CD4-positive, alpha-beta T cell treated with Interleukin-4 for 4 hours (primary cell): ENCODE results near the gene CARS2.
"Not testable (repeated sequence)": the region's sequence is repeated elsewhere in the genome, so short reads cannot be mapped to it uniquely, and the experiment has no call there.

ENCODE experiments used
- DNase-seq: peaks from one replicate; pipeline ENCODE4 v3.0.0-alpha.2; 2020

Gene CARS2

DNA sequence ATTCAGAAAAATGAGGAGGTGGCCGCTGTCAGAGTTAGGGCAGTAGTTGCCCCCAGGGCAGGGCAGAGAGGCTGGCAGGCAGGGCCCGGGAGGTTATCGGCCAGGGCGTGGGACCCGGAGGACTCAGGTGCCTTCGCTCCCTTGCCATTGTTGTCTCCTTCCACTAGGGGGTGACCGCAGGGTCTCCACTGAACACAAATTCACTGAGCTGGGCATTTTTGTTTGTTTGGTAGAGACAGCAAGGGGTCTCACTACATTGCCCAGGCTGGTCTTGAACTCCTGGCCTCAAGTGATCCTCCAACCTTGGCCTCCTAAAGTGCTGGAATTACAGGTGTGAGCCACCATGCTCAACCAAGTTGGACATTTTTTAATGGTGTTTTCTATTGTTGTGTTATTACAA is 25.1 kb downstream of the CARS2 start:
- DNase-seq = no peak

DNA sequence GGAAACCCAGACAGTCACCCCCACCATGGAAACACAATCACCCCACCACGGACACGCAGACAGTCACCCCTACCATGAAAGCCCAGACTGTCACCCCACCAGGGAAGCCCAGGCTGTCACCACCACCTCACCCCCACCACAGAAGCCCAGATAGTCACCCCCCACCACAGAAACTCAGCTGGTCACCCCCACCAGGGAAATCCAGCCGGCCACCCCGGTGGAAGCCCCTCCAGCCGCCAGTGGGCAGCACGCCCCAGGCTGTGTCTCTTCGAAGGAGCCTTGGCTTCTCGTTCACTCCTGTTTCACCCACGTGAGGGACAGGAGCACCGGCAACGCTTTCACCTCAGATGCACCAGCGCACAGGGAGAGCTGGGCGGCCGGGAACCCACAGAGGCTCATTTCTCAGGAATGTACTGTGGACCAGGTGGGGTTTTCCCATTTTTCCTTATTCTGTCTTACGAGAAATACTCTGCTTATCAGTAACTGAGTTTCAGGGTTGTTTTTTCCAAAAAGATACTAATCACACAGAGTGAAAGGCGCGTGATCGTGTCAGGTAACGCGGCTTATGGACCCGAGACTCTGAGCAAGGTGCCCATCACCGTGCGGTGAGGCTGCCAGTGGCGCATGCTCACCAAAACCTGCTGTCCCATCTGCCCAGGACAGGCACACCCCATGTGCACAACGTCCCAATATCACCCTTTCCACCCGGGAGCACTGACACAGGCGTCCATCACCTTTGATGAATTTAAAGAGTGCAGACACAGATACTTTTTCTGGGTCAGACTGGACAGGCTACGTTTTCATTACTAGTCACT is 28.0 kb downstream of the CARS2 start:
- DNase-seq = no peak

DNA sequence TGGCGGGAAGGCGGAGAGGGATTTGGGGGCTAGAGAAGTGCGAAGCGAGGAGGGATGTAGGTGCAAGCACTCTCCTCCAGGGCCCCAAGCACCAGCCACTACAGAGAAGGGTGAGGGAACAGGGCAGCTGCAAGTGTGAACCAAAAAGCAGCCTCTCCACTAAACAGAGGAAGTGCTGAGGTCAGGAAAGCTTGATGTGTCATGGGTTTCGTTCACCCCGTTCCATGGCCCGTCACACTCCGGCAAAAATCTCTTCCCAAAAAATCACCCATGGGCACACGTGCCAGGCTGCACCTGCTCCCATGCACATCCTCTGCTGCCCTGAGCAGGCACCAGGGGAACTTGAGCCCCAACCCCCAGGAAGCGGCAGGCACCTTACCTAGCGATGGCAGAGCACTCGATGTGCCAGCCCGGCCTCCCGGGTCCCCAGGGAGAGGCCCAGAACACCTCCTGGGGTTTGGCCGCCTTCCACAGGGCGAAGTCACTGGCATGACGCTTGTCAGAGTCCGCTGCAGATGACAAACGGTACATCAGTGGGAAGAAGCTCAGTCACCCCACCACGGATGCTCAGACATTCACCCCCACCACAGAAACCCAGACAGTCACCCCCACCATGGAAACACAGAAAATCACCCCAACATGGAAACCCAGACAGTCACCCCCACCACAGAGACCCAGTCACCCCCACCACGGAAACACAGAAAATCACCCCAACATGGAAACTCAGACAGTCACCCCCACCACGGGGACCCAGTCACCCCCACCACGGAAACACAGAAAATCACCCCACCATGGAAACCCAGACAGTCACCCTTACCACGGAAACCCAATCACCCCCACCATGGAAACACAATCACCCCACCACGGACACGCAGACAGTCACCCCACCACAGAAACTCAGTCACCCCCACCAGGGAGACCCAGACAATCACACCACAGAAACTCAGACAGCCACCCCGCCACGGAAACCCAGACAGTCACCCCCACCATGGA is 29.0 kb downstream of the CARS2 start:
- DNase-seq = peak; percentile 33

DNA sequence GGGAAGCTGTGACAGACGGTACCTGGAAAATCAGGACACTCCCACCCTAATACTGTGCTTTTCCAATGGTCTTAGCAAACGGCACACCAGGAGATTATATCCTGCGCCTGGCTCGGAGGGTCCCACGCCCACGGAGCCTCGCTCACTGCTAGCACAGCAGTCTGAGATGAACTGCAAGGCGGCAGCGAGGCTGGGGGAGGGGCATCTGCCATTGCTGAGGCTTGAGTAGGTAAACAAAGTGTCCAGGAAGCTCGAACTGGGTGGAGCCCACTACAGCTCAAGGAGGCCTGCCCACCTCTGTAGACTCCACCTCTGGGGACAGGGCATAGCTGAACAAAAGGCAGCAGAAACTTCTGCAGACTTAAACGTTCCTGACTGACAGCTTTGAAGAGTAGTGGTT is 36.1 kb downstream of the CARS2 start:
- DNase-seq = not testable (repeated sequence)

DNA sequence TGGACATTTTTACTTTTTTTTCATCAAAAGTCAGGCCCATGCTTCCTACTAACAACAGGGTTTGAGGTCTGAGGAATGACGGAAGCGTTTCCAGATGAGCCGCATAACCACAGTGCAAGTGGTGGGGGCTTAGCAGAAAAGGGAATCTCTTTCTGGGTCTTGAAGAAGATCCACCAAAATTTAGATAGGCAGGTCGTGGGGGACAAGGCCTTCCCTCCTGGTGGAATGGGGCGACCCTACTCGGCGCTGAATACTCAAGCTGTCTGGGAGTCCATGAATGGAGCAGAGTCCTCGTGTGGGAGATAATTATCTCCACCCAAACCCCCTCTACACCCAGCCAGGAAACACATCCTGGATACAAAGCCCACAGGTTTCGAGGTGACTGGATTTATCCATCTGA is 36.9 kb downstream of the CARS2 start:
- DNase-seq = no peak

DNA sequence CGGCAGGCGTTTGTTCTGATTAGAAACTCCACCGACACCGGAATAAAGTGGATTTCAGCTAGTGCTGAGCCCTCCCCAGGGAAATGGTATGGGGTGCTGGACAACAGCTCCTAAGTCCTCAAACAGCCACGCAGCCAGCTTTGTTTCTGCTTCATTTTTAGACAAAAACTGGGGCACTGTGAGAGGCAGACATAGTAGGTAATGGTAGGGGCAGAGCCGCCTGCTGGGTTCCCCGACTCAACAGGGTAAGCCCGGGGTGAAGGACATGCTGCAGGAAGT is 39.7 kb downstream of the CARS2 start:
- DNase-seq = no peak

DNA sequence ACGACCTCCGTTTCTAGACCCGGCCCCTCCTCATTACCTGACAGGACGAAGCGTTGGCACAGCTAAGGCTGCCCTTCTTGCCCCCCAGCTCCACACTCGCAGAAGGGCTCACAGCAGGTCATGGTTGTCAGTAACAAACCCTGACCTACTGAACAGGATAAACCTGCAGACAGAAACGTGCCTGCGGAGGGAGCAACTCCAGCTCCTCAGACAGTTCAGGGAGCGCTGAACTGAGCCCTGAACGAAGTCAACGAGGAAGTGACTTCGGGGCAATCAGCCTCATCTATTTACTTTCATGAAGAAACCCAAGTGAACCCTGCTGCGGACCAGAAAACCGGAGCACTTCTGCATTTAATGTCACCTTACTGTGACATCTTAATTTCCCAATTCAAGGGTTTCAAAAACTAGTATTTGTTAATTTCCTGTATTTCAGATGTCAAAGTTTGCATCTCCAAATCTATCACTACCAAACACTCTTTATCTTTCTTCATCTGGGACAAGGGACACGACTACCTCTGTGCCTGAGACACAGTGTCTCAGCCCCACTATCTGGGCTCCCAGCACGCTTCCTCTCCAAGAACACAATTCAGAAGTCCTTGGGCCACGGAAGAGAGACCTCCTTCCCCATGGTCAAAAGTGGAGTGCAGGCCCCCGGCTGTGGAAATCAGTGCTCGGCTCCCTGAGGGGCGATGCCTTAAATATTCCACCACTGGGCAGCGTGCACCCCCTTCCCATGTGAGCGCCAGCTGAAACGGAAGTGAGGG is 40.2 kb downstream of the CARS2 start:
- no peak for DNase-seq

DNA sequence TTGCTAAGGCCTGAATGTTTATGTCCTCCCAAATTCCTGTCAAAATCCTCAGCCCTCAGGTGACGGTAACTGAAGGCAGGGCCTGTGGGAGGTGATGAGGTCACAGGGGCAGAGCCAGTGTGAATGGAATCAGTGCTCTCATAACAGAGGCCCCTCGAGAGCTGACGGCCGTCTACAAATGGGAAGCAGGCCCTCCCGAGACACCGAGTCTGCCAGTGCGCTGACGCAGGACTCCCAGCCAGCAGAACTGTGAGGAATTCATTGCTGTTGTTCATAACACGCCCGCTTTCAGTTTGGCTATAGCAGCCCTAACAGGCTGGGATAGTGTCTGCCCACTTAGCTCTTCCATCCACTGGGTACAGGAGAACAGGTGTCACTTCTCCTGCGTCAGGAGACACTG is 41.2 kb downstream of the CARS2 start:
- DNase-seq = no peak

DNA sequence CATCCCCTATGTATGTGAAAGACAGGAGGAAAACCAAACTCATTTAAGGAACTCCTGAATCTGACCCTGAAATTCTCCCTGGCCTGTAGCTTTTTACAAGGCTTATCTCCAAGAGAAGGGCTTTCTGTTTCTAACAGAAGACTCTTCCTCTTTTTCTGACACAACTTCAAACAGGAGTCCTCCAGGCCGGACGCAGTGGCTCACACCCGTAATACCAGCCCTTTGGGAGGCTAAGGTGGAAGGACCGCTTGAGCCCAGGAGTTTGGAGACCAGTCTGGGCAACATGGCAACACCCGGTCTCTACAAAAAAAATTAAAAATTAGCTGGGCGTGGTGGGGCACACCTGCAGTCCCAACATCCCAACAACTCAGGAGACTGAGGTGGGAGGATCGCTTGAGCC is 41.9 kb downstream of the CARS2 start:
- DNase-seq = no peak

DNA sequence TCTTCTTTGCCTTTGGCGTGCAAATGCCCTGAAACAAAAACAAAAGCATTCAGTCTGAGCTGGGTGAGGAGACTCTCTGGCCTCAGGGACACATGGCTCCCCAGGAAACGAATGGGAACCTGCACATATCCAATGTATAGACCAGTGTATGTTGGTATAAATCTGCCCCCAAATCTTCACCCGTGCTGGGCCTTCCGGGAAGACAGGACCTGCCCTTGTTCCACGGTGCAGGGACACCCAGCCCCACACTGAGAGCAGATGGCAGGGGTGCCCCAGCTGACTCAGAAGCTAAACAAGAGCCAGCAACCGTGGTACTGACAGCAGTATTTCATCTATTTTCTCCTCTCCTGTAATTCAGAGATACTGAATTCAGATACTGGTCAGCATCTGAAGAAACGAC is 42.4 kb downstream of the CARS2 start:
- no peak for DNase-seq

DNA sequence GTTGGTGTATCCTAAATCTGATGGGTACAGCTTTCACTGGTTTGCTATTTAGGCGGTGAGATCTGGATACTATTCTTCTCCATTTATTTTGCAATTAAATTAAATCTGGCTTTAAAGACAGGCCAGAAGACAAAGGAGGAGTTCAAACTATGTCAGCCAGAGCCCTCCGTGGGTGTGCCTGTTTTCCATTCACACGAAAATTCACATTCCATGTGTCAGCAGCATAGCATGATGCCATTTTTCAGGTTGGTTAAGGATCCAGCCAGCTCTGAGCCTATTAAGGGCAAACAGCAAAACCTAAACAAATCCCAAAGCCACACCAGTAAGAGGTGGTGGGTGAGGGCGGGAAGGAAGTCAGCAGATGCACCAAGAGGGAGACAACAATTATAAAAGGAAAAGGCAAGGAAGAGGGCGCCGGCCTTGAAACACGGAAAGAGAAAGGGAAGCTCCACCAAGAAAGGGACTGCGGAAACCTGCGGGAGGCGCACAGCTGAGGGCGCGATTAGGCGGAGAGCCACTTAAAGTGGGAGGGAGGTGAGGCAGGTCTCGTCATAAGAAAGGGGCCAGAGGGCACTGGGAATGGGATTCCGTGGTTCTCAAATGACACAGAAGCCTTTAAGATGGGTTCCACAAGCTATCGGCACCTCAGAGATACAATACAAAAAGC is 43.0 kb downstream of the CARS2 start:
- DNase-seq = no peak

DNA sequence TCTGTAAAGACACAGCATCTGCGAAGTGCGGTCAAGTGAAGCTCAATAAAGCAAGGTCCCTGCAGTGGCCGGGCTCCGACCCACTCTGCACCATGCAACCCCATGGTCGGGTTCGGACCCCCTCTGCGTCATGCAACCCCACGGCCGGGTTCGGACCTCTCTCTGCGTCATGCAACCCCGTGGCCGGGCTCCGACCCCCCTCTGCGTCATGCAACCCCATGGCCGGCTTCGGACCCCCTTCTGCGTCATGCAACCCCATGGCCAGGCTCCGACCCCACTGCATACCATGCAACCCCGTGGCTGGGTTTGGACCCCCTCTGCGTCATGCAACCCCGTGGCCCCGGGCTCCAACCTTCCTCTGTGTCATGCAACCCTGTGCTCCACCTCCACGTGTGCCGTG is 43.8 kb downstream of the CARS2 start:
- DNase-seq = no peak

DNA sequence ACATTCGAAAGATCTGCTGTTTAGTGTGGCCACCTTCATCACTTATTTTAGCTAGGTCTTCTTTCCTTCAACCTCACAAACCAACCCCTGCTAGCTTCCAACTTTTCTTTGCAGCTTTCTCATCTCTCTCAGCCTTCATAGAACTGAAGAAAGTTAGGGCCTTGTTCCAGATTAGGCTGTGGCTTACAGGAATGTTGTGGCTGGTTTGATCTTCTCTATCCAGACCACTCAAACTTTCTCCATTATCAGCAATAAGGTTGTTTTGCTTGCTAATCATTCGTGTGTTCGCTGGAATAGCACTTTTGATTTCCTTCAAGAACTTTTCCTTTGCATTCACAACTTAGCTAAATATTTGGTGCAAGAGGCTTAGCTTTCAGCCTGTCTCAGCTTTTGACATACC is 44.7 kb downstream of the CARS2 start:
- no peak for DNase-seq

DNA sequence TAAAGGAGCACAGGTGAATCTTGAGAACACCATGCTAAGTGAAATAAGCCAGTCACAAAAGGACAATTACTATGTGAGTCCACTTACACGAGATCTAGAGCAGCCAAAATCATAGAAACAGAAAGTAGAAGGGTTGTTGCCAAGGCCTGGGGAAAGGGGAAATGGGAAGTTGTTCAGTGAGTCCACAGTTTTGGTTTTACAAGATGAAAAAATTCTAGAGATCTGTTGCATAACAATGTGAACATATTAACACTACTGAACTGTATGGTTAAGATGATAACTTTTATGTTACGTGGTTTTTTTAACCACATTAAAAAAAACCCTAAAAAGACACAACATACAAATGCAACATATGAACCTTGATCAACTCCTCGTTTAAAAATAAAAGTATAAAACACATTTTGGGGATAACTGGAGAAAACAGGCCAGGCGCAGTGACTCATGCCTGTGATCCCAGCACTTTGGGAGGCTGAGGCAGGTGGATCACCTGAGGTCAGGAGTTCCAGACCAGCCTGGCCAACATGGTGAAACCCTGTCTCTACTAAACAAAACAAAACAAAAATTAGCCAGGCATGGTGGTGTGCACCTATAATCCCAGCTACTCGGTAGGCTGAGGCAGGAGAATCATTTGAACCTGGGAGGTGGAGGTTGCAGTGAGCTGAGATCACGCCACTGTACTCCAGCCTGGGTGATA is 47.6 kb downstream of the CARS2 start:
- peak; percentile 15 for DNase-seq

DNA sequence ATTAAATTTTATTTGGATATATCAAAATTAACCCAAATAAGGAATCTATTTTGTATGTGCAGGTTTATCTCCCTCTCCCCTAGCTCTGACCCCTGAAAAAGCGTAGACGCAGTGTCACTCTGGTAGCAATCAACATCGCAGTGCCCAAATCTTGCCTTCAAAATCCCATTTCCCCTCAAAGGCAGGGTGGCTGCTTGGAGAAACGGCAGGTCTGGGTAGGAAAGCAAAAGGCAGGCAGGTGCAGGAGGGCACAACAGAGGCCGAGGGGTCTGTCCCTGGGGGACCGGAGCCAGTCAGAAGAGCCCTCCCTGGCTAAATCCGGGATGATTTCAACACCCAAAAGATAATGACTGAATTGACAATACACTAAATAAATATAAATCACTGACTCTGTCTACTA is 48.7 kb downstream of the CARS2 start:
- DNase-seq = no peak

DNA sequence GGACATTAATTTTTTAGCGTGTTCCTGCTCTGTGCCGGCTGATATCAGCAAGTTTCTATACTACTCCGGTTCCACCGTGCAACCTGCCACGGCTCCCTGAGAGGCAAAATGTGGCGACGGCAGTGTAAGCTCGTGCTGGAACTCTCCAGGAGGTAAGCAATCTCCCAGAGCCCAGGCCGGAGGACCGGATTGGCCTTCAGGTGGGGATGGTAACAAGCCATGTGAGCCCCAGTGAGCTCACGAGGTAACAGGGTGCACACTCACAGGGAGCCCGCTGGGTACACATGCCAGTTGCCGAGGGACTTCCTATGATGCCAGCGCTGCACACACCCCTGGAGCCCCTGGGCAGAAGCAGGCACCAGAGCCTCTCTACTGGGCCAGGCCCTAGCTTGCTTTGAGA is 52.1 kb downstream of the CARS2 start:
- no peak for DNase-seq

DNA sequence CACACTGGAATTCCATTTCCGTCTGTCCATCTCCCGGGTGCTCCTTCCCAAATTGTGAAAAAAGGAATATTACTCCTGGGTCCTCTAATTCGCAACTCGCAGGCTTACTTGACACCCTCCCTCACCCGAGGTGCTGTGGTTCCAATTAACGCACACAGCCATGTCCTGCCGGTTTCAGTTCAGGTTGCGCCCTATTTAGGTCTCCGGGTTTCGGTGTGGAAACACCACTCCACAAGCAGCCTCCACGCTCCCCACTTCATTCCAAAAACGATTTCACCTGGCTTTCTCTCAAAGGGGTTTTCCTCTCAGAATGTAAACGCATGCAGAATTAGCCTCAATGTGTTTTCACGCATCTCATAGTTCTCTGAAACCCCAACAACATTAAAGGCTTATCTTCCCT is 52.6 kb downstream of the CARS2 start:
- DNase-seq = no peak

DNA sequence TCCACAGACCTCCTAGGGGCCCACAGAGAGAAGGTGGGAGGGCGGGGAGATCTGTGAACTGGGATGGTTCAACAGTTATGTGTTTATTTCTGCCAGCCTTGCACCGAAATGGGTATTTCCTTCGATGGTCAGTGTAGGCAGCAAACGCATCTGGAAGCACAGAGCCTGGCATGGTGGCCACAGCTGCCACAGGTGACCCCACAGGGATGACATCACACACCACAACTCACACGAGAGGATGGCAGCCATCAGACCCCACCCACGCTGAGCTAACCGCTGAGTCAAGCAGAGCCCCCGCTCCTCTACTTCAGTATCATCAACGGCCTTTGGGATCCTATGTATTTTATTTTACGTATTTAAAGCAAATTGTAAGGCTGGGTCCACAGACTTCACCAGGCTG is 53.2 kb downstream of the CARS2 start:
- DNase-seq = no peak

DNA sequence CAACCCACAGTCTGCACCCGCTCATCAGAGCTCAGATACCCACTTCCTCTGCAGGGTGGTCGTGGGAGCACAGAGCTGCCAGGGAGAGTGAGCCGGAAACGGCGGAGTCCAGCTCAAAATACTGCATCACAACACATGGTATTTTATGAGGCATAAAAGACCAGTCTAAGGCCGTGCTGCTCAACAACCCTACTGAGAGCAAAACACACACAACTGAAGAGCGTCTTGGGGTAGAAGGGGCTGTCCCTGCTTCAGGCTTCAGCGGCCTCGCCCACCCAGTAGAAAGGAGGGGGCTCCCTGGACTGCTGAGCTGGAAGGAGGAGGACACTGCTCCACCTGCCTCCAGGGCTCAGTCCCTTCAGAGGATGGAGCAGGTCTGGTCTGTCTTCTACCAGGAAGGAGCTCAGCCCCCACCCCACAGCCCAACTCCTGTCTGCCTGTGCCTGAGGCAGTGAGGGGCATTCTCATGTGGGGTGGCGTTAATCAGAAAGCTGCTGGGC is 53.6 kb downstream of the CARS2 start:
- no peak for DNase-seq

DNA sequence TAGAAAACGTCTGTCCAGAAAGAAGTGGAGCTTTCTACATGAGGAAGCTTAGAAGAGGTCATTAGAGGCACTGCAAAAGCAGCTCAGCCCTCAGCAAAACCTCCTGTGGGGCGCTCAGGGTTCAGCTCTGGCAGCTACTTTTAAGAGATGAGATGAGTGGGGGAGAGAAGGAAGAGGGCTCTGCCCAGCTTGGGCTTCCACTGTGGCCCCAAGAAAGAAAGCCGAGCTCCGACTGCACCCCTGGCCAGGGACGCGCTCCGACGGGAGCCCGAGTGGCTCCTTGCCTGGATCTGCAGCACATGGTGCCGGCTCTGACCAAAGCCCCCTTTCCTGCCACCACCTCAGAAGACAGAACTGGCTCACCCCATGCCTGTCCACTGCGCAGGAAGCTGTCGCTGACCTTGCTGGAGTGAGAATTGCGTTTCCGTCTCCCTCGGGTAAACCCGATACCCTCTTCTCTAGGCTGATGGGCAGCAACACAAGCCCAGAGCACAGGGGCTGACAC is 54.1 kb downstream of the CARS2 start:
- DNase-seq = no peak

DNA sequence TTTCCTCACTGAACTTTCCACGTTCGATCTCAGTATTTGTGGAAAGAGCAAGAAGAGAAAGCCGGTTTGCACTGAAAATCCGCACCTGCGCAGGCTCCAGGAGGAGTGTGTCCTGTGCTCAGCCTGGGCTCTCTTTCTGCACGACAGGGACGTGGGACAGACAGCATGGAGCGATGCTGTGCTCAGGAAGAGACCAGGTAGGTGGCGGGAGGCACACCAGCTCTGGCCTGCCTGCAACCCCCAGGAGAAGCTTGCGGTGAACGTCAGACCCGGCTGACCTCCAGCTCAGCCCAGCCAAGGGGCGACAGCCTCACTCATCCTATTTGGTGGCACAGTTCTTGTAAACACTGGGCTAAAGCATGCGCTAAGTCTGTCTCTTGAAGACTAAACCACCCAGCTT is 54.6 kb downstream of the CARS2 start:
- DNase-seq = no peak

DNA sequence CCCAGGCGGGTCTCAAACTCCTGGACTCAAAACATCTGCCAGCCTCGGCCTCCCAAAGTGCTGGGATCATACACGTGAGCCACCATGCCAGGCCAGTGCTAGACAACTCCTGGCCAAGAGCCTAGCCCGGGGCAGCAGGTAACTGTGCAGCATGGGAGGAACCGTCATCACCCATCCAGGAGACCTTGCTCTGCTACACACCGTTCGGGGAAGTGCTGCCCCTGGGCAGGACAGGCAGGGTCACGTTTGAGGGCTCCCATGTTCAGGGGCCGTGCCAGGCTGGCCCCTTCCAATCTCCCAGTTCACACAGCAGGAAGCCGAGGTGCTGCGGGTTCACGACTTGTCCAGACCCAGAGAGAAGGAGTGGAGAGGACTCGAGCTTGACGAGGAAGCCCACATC is 55.5 kb downstream of the CARS2 start:
- no peak for DNase-seq
